Vagina (tissue), 2 donors: ENCODE results near the gene NECTIN2.
A peak's percentile ranks its signal among the peaks of the same experiment; 100 is the strongest.

ENCODE experiments used
- CTCF ChIP-seq, 3 experiments: fragments of 450-650 bp in 2 of 3; fragments of 200-600 bp in 1 of 3; sonication (generic) in 1 of 3; IDR thresholded peaks; one replicate each; pipeline ENCODE4 v1.5.1; 2017 to 2019; ENCODE audit warnings: antibody characterized with exemption in 3 of 3, mild to moderate bottlenecking in 2 of 3, moderate library complexity in 2 of 3
- POLR2A ChIP-seq, 2 donors: fragments of 450-650 bp; IDR thresholded peaks; one replicate each; pipeline ENCODE4 v1.6.1; 2017; ENCODE audit warnings: antibody characterized with exemption in 2 of 2, mild to moderate bottlenecking in 2 of 2, moderate library complexity in 2 of 2
- POLR2AphosphoS5 ChIP-seq, 2 donors: sonication (generic); formaldehyde crosslinking; IDR thresholded peaks; one replicate each; pipeline ENCODE4 v1.9.0; 2017; ENCODE audit warnings: antibody characterized with exemption in 2 of 2, mild to moderate bottlenecking in 2 of 2, low read depth in 1 of 2; ENCODE audit not compliant: insufficient read depth in 1 of 2

GRCh38 chr19:44905437-44906160, 59.5 kb downstream of the NECTIN2 start, which contains the start of gene APOE:
- TF ChIP-seq CTCF (IDR thresholded peaks at IDR 0.05) (no peak), POLR2A (IDR thresholded peaks at IDR 0.05) (no peak), POLR2AphosphoS5 (IDR thresholded peaks at IDR 0.05; ENCODE audit: insufficient read depth in 1 of 2, low read depth in 1 of 2) (peak in 1 of 2 donors; percentile 65)
